H1 (cell line): Measurements from ENCODE around the gene FJX1.

Experiments
- ASH2L ChIP-seq: fragments of 200-600, 300-600 bp; sonication (generic); IDR thresholded peaks from one replicate; pipeline ENCODE4 v1.7.1; 2017; ENCODE audit warnings: low read length
- BRCA1 ChIP-seq: IDR thresholded peaks from 2 replicates; pipeline ENCODE4 v1.6.1; 2012; ENCODE audit warnings: low read depth, low read length, improper control_type of control experiment
- CREB1 ChIP-seq: IDR thresholded peaks from 2 replicates; pipeline ENCODE4 v1.6.1; 2012; ENCODE audit warnings: inconsistent platforms
- EP300 ChIP-seq, 2 experiments: IDR thresholded peaks; 1 replicate in 1 of 2; 2 replicates in 1 of 2; pipeline ENCODE4 v1.6.1; 2011 to 2012; ENCODE audit warnings: low read depth in 2 of 2, low read length in 2 of 2, mild to moderate bottlenecking in 2 of 2, borderline replicate concordance in 1 of 2, inconsistent platforms in 1 of 2, moderate library complexity in 1 of 2
- EZH2 ChIP-seq: fragments of 200-600 bp; sonication (generic); IDR thresholded peaks from 2 replicates; pipeline ENCODE4 v1.7.1; 2012; ENCODE audit warnings: low read depth, mild to moderate bottlenecking, moderate library complexity, low read length, inconsistent platforms; ENCODE audit not compliant: severe bottlenecking
- POLR2A ChIP-seq, 2 experiments: IDR thresholded peaks; 1 replicate in 1 of 2; 2 replicates in 1 of 2; pipeline ENCODE4 v1.6.1; 2011; ENCODE audit warnings: low read depth in 2 of 2, low read length in 2 of 2, mild to moderate bottlenecking in 2 of 2; ENCODE audit errors: control extremely low read depth in 1 of 2
- RAD21 ChIP-seq, 2 experiments: IDR thresholded peaks in 1 of 2; conservative IDR thresholded peaks in 1 of 2; 2 replicates each; pipeline ENCODE4 v1.6.1; 2011; ENCODE audit warnings: low read depth in 2 of 2, low read length in 2 of 2, improper control_type of control experiment in 1 of 2, inconsistent platforms in 1 of 2, mild to moderate bottlenecking in 1 of 2, moderate library complexity in 1 of 2
- SUZ12 ChIP-seq: fragments of 200-600 bp; sonication (generic); IDR thresholded peaks from 2 replicates; pipeline ENCODE4 v1.6.1; 2012; ENCODE audit warnings: mild to moderate bottlenecking, inconsistent platforms, low read length, moderate library complexity, mixed read lengths
- TAF1 ChIP-seq: IDR thresholded peaks from 2 replicates; pipeline ENCODE4 v1.6.1; 2011; ENCODE audit warnings: mild to moderate bottlenecking, low read depth, low read length
- YY1 ChIP-seq: IDR thresholded peaks from 2 replicates; pipeline ENCODE4 v1.6.1; 2011; ENCODE audit warnings: low read depth, mild to moderate bottlenecking, low read length
- TF ChIP-seq, protein P1 (sequence below), 3 experiments: IDR thresholded peaks; 1 replicate in 2 of 3; 2 replicates in 1 of 3; pipeline versions ENCODE4 v1.5.1 to v1.6.1; 2011; ENCODE audit warnings: low read length in 3 of 3, mild to moderate bottlenecking in 3 of 3, inconsistent platforms in 2 of 3, low read depth in 1 of 3, moderate library complexity in 1 of 3; ENCODE audit not compliant: insufficient read depth in 1 of 3; ENCODE audit errors: control extremely low read depth in 1 of 3
- TF ChIP-seq, protein P2 (sequence below): IDR thresholded peaks from 2 replicates; pipeline ENCODE4 v1.6.1; 2012; ENCODE audit warnings: inconsistent platforms
- TF ChIP-seq, protein P3 (sequence below): IDR thresholded peaks from 2 replicates; pipeline ENCODE4 v1.6.1; 2011; ENCODE audit warnings: low read length, improper control_type of control experiment

DNA sequence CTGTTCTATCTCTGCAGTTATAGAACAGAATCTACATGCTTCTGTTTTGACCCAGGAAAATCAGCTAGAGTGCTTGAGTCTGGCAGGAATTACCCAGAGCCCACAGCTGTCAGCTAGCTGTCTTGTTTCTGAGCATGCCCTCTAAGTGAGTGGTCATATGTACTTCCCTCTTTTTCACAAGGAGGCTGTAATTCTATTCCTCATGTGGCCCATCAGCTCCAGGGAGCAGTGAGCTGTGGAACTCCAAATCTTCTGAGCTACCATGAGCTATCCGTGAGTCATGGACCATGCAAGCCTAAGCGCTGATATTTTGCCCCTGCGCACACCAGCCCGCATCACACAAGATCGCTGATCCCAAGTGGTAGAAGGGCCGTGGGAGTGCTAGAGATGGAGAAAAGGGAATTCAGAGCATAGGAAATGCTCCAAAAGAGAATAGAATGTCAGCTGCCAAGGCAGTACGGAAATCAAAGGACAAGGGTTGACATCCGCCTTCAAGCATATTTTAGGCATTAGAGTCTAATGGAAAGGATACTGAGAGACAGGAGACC is 5.4 kb downstream of the FJX1 start:
- TF ChIP-seq, protein P1, sequence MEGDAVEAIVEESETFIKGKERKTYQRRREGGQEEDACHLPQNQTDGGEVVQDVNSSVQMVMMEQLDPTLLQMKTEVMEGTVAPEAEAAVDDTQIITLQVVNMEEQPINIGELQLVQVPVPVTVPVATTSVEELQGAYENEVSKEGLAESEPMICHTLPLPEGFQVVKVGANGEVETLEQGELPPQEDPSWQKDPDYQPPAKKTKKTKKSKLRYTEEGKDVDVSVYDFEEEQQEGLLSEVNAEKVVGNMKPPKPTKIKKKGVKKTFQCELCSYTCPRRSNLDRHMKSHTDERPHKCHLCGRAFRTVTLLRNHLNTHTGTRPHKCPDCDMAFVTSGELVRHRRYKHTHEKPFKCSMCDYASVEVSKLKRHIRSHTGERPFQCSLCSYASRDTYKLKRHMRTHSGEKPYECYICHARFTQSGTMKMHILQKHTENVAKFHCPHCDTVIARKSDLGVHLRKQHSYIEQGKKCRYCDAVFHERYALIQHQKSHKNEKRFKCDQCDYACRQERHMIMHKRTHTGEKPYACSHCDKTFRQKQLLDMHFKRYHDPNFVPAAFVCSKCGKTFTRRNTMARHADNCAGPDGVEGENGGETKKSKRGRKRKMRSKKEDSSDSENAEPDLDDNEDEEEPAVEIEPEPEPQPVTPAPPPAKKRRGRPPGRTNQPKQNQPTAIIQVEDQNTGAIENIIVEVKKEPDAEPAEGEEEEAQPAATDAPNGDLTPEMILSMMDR (IDR thresholded peaks at IDR 0.05; ENCODE audit: control extremely low read depth in 1 of 3, insufficient read depth in 1 of 3, low read depth in 1 of 3, low read length in 3 of 3), result no peak
- TF ChIP-seq POLR2A (IDR thresholded peaks at IDR 0.05; ENCODE audit: control extremely low read depth in 1 of 2, low read depth in 2 of 2, low read length in 2 of 2), result no peak
- TF ChIP-seq TAF1, result no peak
- no peak for TF ChIP-seq YY1
- TF ChIP-seq BRCA1, result no peak
- TF ChIP-seq, protein P2, sequence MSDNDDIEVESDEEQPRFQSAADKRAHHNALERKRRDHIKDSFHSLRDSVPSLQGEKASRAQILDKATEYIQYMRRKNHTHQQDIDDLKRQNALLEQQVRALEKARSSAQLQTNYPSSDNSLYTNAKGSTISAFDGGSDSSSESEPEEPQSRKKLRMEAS, result no peak
- TF ChIP-seq CREB1, result no peak
- no peak for TF ChIP-seq EZH2
- TF ChIP-seq EP300 (IDR thresholded peaks at IDR 0.05; ENCODE audit: borderline replicate concordance in 1 of 2, low read depth in 2 of 2, low read length in 2 of 2), result no peak
- TF ChIP-seq ASH2L, result no peak
- TF ChIP-seq, protein P3, sequence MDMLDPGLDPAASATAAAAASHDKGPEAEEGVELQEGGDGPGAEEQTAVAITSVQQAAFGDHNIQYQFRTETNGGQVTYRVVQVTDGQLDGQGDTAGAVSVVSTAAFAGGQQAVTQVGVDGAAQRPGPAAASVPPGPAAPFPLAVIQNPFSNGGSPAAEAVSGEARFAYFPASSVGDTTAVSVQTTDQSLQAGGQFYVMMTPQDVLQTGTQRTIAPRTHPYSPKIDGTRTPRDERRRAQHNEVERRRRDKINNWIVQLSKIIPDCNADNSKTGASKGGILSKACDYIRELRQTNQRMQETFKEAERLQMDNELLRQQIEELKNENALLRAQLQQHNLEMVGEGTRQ, result no peak
- no peak for TF ChIP-seq RAD21 (IDR thresholded peaks at IDR 0.05 in 1 of 2, conservative IDR thresholded peaks at IDR 0.05 in 1 of 2; ENCODE audit: low read depth in 2 of 2, low read length in 2 of 2)
- no peak for TF ChIP-seq SUZ12
